Lung microvascular endothelial cell (primary cell): ENCODE results near the gene PRDM16. TPM values are rescaled to one million over a fixed set of nuclear protein-coding genes. Genes with fewer than 3 reads are reported as not detected.

Experiments used
- DNase-seq, 2 donors: peaks; one replicate each; pipeline versions ENCODE4 v3.0.0 to v3.0.0-alpha.2; 2010; ENCODE audit warnings: low read depth in 2 of 2
- total RNA-seq: library from RNA; depleted of rRNA; stranded (reverse); fragments of >200 nt; gene quantifications from 2 replicates; pipeline ENCODE4 v1.2.1, GENCODE V29; 2014

PRDM16 gene
- total RNA-seq, 1 donor from 2014 or later, result not detected

- no peak for DNase-seq
These were observed 190.0 kb downstream of the PRDM16 start for GRCh38 chr1:3259020-3259419.

GRCh38 chr1:3261007-3261968, 192.3 kb downstream of the PRDM16 start:
- DNase-seq, result no peak

GRCh38 chr1:3261969-3262579, 193.1 kb downstream of the PRDM16 start:
- no peak for DNase-seq

DNA sequence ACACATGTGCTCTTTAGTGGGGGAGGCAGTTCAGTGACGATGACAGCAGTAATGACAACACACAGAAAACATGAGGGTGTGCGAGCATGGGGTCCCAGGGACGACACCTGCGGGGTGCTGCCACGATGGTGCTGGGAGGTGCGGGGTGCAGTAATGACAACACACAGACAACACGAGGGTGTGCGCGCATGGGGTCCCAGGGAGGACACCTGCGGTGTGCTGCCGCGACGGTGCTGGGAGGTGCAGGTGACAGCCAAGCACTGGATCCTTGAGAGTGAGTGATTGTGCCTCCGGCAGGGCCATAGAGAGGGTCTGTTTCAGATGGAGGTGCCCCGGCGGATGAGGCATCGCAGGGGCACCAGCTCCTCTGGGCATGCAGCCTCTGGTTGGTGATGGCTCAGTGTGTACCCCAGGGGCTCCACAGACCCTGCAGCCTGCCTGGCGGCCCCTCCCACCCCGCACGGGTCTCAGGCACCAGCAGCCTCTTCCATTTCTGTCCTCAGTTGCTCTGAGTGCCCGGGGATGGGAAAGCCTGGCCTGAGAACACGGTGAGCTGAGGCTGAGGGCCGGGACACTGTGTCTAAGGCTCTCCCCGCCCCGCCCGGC, 193.8 kb downstream of the PRDM16 start:
- no peak for DNase-seq

DNA sequence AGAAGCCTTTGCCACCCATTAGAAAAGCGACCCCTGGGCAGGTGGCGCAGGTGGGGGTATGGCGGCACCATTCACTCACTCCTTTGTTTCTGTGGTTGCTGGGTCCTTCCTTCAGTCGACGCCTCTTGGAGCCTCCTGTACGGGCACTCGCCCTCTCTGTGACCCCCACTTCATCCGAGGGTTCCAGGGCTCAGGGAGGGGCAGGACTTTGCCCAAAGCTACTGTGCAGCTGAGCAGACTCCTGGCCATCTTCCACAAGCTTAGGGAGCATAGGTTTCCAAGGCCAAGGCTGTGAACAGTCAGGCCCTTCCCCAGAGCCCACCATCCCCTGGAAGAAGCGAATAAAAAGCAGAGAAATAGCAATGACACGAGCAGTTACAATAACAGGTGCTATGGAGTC, 194.8 kb downstream of the PRDM16 start:
- no peak for DNase-seq

DNA sequence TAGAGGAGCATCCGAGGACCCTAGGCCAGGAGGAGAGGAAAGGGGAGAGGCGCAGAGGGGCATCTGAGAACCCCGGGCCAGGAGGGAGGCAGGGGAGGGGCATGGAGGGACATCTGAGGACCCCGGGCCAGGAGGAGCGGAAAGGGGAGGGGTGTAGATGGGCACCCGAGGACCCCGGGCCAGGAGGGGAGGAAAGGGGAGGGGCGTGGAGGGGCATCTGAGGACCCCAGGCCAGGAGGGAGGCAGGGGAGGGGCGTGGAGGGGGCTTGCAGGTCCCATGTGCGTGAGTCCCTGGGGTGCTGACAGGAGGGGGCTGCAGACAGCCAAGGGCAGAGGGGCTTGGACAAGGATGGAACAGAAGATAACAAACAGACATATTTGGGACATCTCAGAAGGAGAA, 195.5 kb downstream of the PRDM16 start:
- DNase-seq, result no peak

GRCh38 chr1:3265835-3266805, 197.1 kb downstream of the PRDM16 start:
- no peak for DNase-seq

DNA sequence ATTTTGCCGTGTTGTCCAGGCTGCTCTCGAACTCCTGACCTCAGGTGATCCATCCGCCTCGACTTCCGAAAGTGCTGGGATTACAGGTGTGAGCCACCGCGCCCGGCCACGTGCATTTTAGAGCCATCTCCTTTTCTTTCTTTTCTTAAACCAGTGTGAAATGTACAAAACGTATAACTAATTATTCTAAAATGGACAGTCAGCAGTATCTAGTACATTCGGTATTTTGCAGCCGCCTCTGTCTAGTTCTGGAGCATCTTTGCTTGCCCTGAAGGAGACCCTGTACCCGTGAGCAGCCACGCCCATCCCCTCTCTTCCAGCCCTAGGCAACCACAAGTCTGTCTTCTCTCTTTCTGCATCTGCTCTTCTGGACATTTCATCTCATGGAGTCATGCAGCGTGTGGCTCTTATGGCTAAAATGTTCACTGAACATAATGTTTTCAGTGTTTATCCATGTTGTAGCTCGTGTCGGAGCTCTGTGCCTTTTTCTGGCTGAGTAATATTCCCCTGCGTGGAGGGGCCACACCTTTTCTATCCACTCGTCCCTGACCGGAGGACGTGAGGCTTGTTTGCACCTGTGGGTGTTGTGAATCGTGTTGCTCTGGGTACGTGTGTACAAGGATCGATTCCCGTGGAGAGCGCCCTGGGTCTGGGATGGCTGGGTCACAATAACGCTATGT, 198.0 kb downstream of the PRDM16 start:
- DNase-seq, result no peak

- no peak for DNase-seq
These were observed 198.7 kb downstream of the PRDM16 start for GRCh38 chr1:3267550-3268270.

DNA sequence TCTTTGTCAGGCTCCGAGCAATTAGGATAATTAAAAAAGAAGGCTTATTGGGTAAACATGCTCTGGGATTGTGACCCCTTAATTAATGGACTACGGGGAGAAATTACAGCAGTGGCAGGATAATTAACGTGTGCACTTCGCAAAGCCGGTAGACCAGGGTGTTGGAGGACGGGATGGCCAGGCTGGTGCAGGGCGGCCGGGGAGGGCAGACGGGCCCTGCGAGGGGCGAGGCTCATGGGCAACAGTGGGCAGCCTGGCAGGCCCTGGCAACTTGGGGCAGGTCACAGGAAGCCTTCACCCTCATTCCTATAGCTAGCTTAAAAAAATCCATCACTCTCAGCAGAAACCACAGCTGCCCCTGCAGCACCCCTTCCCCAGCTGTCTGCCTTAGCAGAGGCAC, 199.3 kb downstream of the PRDM16 start:
- DNase-seq, result no peak

DNA sequence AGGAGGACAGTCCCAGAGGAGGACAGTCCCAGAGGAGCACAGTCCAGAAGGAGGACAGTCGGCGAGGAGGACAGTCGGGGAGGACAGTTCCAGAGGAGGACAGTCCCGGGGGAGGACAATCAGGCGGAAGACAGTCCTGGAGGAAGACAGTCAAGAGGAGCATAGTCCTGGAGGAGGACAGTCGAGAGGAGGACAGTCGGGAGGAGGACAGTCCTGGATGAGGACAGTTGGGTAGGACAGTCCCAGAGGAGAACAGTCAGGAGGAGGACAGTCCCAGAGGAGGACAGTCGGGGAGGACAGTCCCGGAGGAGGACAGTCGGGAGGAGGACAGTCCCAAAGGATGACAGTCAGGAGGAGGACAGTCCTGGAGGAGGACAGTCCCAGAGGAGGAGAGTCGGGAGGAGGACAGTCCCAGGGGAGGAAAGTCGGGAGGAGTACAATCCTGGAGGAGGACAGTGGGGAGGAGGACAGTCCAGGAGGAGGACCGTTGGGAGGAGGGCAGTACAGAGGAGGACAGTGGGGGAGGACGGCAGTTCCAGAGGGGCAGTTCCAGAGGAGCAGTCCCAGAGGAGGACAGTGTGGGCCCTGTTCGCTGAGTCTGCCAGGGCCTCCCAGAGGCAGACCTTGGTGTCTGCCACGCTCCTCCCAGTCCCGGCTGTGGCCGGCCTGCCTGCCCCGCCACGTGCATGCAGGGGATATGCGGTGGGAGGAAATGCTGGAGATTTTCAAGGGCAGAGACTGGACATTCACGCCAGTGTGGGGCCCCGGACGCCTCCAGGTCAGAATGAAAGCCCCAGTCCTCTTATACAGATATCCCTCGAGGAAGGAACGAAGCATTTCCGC, 201.6 kb downstream of the PRDM16 start:
- DNase-seq, result no peak

DNA sequence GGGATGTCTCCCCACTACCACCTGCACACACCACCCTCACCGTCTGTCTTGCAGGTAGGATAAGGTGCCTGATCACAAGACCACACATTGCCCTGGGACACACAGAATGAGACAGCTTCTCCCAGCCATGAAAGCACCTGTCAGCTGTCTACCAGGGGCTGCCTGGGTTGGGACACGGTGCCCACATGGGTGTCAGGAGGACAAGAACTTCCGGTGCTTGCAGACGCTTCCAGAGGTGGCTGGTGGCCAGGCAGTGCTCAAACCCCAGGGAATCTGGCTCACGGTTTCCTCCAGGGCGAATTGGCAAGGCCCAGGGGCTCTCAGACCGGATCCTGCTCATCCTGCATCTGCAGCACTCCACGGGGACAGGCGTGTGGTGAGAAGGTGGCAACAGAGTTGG, 202.9 kb downstream of the PRDM16 start:
- DNase-seq, result no peak

DNA sequence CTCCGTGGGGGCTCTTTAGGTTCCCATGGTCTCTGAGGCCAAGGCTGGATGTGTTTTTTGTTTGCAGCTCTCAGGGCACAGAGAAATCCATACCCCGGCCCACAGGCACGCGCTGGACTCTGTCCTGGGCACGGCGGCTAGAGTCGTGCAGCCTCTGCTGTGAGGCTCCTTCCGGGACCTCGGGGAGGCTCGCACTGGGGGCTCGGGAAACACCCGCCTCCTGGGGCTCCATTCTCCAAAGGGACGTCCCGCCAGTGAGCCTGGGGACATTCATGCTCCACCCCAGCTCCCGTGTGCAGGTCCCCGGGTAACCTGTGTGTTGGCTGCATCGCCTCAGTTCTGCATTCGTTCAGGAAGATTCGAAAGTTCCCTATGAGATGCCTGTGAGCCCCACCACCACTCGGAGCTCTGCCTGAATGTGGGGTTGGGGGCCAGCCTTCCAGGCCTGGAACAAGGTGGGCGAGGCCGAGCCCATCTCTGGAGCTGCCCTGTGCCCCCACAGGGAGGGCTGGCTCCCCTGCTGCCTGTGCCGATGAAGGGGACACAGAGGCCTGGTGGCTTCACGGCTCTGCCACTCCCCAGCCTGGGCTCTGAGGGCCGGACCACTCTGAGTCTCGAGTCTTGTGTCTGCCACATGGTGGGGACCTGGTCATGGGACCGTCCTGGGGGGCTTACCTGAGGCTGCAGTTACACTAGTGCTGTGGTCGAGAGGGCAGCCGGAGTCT, 203.5 kb downstream of the PRDM16 start:
- DNase-seq, result no peak

GRCh38 chr1:3273447-3273846, 204.4 kb downstream of the PRDM16 start:
- no peak for DNase-seq

- DNase-seq, result no peak
These were observed 206.0 kb downstream of the PRDM16 start for GRCh38 chr1:3274972-3275371.

GRCh38 chr1:3275471-3276340, 206.7 kb downstream of the PRDM16 start:
- DNase-seq, result no peak

DNA sequence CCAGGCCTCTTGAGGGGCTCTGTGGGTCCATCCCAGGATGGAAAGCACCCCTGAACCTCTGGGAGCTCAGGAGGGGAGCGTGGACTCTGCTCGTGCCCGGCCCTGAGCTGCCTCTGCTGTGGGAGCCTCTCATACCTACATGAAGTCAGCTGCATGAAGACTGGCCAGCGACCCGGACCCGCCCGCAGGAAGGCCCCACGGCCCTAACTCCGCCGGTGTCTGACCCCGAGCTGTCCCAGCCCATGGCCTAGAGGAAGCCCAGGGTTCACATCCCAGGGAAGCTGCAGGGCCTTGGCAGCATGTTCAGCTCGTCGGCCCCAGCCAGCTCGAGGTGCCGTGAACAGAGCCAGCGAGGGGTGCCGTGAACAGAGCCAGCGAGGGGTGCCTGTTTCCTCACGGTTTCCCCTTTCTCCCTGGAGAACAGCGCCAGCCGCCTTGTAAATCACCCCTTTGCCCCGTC, 207.4 kb downstream of the PRDM16 start:
- no peak for DNase-seq
